ENCODE results near the gene KLHL26. TPM values are rescaled to one million over a fixed set of nuclear protein-coding genes. Genes with fewer than 3 reads are reported as not detected.

The KLHL26 gene
- total and polyA plus RNA-seq, 9 of the 15 experiments (the other 6 are each of a cell fraction or from before 2014, with no cell fraction given) = 0.13 to 13.3 (median 1.4) TPM

DNA sequence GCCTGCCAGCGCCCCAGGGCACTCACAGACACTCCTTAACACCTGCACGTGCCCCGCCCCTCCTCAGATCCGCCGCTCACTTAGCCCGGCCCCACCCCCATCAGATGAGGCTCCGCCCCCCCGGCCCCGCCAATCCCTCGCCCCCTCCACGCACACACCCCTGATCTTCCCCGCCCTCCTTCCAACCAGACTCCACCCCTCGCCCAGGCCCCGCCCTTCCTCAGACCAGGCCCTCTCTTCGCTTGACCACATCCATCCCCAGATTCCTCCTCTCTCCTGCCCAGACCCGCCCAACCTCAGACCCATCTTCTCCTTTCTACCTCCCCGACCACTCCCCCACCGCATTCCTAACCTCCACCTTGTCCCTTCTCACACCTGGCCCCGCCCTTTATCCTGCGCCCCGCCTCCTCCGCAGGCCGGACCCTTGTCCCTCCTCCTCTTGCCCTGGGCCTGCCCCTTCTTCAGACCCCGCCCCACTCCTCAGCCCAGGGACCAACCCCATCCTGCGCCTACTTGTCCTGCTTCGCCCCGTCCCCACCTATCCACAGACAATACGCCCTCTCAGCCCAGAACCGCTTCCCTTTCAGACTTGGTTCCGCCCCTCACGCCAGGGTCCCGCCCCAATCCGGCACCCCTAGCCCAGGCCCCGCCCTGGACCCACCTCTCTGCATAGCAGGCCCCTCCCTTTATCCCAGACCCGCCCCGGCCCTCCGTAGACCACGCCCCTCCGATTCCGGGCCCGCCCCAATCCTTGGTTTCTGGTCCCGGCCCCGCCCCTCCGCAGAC, 452 bp upstream of the KLHL26 start (continued):
- TF ChIP-seq, protein P1, sequence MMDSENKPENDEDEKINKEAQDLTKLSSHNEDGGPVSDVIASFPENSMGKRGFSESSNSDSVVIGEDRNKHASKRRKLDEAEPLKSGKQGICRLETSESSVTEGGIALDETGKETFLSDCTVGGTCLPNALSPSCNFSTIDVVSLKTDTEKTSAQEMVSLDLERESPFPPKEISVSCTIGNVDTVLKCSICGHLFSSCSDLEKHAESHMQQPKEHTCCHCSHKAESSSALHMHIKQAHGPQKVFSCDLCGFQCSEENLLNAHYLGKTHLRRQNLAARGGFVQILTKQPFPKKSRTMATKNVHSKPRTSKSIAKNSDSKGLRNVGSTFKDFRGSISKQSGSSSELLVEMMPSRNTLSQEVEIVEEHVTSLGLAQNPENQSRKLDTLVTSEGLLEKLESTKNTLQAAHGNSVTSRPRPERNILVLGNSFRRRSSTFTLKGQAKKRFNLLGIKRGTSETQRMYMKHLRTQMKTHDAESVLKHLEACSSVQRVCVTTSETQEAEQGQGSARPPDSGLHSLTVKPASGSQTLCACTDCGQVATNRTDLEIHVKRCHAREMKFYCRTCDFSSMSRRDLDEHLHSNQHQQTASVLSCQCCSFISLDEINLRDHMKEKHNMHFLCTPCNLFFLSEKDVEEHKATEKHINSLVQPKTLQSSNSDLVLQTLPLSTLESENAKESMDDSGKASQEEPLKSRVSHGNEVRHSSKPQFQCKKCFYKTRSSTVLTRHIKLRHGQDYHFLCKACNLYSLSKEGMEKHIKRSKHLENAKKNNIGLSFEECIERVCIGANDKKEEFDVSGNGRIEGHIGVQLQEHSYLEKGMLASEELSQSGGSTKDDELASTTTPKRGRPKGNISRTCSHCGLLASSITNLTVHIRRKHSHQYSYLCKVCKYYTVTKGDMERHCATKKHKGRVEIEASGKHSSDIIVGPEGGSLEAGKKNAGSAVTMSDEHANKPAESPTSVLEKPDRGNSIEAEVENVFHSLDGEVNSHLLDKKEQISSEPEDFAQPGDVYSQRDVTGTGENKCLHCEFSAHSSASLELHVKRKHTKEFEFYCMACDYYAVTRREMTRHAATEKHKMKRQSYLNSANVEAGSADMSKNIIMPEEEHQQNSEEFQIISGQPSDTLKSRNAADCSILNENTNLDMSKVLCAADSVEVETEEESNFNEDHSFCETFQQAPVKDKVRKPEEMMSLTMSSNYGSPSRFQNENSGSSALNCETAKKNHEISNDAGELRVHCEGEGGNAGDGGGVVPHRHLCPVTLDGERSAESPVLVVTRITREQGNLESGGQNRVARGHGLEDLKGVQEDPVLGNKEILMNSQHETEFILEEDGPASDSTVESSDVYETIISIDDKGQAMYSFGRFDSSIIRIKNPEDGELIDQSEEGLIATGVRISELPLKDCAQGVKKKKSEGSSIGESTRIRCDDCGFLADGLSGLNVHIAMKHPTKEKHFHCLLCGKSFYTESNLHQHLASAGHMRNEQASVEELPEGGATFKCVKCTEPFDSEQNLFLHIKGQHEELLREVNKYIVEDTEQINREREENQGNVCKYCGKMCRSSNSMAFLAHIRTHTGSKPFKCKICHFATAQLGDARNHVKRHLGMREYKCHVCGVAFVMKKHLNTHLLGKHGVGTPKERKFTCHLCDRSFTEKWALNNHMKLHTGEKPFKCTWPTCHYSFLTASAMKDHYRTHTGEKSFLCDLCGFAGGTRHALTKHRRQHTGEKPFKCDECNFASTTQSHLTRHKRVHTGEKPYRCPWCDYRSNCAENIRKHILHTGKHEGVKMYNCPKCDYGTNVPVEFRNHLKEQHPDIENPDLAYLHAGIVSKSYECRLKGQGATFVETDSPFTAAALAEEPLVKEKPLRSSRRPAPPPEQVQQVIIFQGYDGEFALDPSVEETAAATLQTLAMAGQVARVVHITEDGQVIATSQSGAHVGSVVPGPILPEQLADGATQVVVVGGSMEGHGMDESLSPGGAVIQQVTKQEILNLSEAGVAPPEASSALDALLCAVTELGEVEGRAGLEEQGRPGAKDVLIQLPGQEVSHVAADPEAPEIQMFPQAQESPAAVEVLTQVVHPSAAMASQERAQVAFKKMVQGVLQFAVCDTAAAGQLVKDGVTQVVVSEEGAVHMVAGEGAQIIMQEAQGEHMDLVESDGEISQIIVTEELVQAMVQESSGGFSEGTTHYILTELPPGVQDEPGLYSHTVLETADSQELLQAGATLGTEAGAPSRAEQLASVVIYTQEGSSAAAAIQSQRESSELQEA (IDR thresholded peaks at IDR 0.05; ENCODE audit: low read depth) = peak; percentile 26; the same call in 1 of the 2 replicates
- TF ChIP-seq MAZ (CRISPR knock-in tag; conservative IDR thresholded peaks at IDR 0.05 in 1 of 2, IDR thresholded peaks at IDR 0.05 in 1 of 2) (peak in 1 of 2 experiments; percentile 44; a peak in 2 of 4 replicates), SREBF2 (CRISPR knock-in tag; IDR thresholded peaks at IDR 0.05) (0 out of 2 replicates have a peak, but pooled peaks have one; percentile 52), NBN (IDR thresholded peaks at IDR 0.05; ENCODE audit: low read depth) (peak; percentile 87; the same call in 1 of the 2 replicates), EGR1 (conservative IDR thresholded peaks at IDR 0.05) (0 out of 2 replicates have a peak, but pooled peaks have one; percentile 17), DPF2 (IDR thresholded peaks at IDR 0.05) (peak; percentile 33; the same call in 1 of the 2 replicates), TBL1XR1 (IDR thresholded peaks at IDR 0.05; ENCODE audit: low read length in 2 of 2) (no peak), POLR2B (IDR thresholded peaks at IDR 0.05; ENCODE audit: low read depth, partially characterized antibody) (no peak), OTX1 (CRISPR knock-in tag; IDR thresholded peaks at IDR 0.05) (peak; percentile 98), SP1 (CRISPR knock-in tag; IDR thresholded peaks at IDR 0.05) (peak; percentile 97), ARID1B (IDR thresholded peaks at IDR 0.05) (peak; percentile 8; the same call in 1 of the 2 replicates), KDM5B (IDR thresholded peaks at IDR 0.05; ENCODE audit: insufficient replicate concordance, low read depth, low read length) (no peak), ZEB2 (IDR thresholded peaks at IDR 0.05) (peak; percentile 91), FOXK2 (conservative IDR thresholded peaks at IDR 0.05 in 1 of 2, IDR thresholded peaks at IDR 0.05 in 1 of 2; ENCODE audit: low read depth in 2 of 2) (peak; percentile 64 to 71; a peak in 3 of 4 replicates)
- TF ChIP-seq, protein P2, sequence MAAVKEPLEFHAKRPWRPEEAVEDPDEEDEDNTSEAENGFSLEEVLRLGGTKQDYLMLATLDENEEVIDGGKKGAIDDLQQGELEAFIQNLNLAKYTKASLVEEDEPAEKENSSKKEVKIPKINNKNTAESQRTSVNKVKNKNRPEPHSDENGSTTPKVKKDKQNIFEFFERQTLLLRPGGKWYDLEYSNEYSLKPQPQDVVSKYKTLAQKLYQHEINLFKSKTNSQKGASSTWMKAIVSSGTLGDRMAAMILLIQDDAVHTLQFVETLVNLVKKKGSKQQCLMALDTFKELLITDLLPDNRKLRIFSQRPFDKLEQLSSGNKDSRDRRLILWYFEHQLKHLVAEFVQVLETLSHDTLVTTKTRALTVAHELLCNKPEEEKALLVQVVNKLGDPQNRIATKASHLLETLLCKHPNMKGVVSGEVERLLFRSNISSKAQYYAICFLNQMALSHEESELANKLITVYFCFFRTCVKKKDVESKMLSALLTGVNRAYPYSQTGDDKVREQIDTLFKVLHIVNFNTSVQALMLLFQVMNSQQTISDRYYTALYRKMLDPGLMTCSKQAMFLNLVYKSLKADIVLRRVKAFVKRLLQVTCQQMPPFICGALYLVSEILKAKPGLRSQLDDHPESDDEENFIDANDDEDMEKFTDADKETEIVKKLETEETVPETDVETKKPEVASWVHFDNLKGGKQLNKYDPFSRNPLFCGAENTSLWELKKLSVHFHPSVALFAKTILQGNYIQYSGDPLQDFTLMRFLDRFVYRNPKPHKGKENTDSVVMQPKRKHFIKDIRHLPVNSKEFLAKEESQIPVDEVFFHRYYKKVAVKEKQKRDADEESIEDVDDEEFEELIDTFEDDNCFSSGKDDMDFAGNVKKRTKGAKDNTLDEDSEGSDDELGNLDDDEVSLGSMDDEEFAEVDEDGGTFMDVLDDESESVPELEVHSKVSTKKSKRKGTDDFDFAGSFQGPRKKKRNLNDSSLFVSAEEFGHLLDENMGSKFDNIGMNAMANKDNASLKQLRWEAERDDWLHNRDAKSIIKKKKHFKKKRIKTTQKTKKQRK (IDR thresholded peaks at IDR 0.05; ENCODE audit: borderline replicate concordance, low read depth, low read length) = no peak
